BJ (cell line): Measurements from ENCODE around the gene LRIG1. TPM values are rescaled to one million over a fixed set of nuclear protein-coding genes. Genes with fewer than 3 reads are reported as not detected.

Experiments used
- CTCF ChIA-PET: fragments of 350-600 bp; formaldehyde crosslinking; extraction: SDS; loops from one replicate; lab custom pipeline; 2021; ENCODE audit warnings: antibody characterized with exemption, inconsistent platforms; lab: Yijun Ruan, JAX
- POLR2A ChIA-PET: fragments of 300-600 bp; sonication (Branson Sonifier 250); formaldehyde crosslinking; extraction: SDS; loops from one replicate; lab custom pipeline; 2021; ENCODE audit warnings: antibody characterized with exemption; lab: Charles Lee
- DNase-seq: peaks from one replicate; pipeline ENCODE4 v3.0.0-alpha.2; 2011; ENCODE audit warnings: low read depth
- H3K27me3 ChIP-seq: 2 replicates; pipeline ENCODE4 v1.6.0; 2011; ENCODE audit warnings: low read length; ENCODE audit not compliant: control insufficient read depth, insufficient read depth
- H3K36me3 ChIP-seq: 2 replicates; pipeline ENCODE4 v1.5.1; 2011; ENCODE audit warnings: low read length; ENCODE audit not compliant: control insufficient read depth, insufficient read depth
- H3K4me3 ChIP-seq: 2 replicates; pipeline ENCODE4 v1.5.1; 2011; ENCODE audit warnings: low read depth, mild to moderate bottlenecking, control low read depth, low read length
- polyA plus RNA-seq: library from polyadenylated mRNA; depleted of rRNA; stranded (reverse); fragments of >200 nt; gene quantifications from 2 replicates; pipeline ENCODE4 v1.2.3, GENCODE V29; 2011
- TF ChIP-seq, protein P1 (sequence below): IDR thresholded peaks from 2 replicates; pipeline ENCODE4 v1.5.1; 2011; ENCODE audit warnings: low read depth, mild to moderate bottlenecking, control low read depth, inconsistent platforms, low read length, moderate library complexity; ENCODE audit not compliant: insufficient read depth

The LRIG1 gene
- polyA plus RNA-seq, 1 experiment = 13.0 TPM

DNA sequence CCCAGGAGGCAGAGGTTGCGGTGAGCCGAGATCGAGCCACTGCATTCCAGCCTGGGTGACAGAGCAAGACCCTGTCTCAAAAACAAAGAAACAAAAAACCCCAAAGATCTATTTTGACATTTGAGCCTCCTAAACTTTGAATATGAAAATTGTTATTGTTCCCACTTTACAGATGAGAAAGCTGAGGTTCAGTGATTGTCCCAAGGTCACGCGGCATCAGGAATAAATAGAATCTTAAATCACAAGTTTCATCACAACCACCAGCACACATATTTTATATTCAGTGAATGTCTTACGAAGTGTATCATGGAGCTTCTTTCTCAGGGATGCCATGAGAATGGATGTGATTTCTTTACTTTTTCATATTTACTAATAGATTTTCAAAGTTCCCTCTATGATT lies 5.3 kb upstream of the LRIG1 start:
- DNase-seq = no peak
- TF ChIP-seq, protein P1, sequence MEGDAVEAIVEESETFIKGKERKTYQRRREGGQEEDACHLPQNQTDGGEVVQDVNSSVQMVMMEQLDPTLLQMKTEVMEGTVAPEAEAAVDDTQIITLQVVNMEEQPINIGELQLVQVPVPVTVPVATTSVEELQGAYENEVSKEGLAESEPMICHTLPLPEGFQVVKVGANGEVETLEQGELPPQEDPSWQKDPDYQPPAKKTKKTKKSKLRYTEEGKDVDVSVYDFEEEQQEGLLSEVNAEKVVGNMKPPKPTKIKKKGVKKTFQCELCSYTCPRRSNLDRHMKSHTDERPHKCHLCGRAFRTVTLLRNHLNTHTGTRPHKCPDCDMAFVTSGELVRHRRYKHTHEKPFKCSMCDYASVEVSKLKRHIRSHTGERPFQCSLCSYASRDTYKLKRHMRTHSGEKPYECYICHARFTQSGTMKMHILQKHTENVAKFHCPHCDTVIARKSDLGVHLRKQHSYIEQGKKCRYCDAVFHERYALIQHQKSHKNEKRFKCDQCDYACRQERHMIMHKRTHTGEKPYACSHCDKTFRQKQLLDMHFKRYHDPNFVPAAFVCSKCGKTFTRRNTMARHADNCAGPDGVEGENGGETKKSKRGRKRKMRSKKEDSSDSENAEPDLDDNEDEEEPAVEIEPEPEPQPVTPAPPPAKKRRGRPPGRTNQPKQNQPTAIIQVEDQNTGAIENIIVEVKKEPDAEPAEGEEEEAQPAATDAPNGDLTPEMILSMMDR = no peak
- Histone ChIP-seq H3K36me3 (no peaks in the 10 kb centered on the region), H3K27me3 (peaks cover 9% of the 10 kb centered on the region), H3K4me3 (no peak overlapping the region)
- POLR2A ChIA-PET = no interaction called here
- CTCF ChIA-PET = no interaction called here

GRCh38 chr3:66504850-66505641 lies 4.2 kb upstream of the LRIG1 start:
- no peak overlapping the region for H3K4me3 ChIP-seq
- no peaks in the 10 kb centered on the region for H3K36me3 ChIP-seq
- H3K27me3 ChIP-seq = peaks cover 8% of the 10 kb centered on the region
- TF ChIP-seq, protein P1 = no peak
- POLR2A ChIA-PET = no interaction called here
- CTCF ChIA-PET = interaction anchor here (0.9 kb wide), 1 partner anchor 11 kb away, joined by 3 read pairs; no protein-coding TSS in a partner anchor
- no peak for DNase-seq

GRCh38 chr3:66502981-66503380 lies 2.2 kb upstream of the LRIG1 start:
- TF ChIP-seq, protein P1 = no peak
- ChIA-PET POLR2A (no interaction called here), CTCF (interaction anchor here (0.6 to 1.9 kb wide), 2 partner anchors 9 to 53 kb away, joined by 3 to 6 read pairs; no protein-coding TSS in a partner anchor)
- H3K4me3 ChIP-seq = no peak overlapping the region
- no peaks in the 10 kb centered on the region for H3K36me3 ChIP-seq
- H3K27me3 ChIP-seq = peaks cover 7% of the 10 kb centered on the region
- no peak for DNase-seq

DNA sequence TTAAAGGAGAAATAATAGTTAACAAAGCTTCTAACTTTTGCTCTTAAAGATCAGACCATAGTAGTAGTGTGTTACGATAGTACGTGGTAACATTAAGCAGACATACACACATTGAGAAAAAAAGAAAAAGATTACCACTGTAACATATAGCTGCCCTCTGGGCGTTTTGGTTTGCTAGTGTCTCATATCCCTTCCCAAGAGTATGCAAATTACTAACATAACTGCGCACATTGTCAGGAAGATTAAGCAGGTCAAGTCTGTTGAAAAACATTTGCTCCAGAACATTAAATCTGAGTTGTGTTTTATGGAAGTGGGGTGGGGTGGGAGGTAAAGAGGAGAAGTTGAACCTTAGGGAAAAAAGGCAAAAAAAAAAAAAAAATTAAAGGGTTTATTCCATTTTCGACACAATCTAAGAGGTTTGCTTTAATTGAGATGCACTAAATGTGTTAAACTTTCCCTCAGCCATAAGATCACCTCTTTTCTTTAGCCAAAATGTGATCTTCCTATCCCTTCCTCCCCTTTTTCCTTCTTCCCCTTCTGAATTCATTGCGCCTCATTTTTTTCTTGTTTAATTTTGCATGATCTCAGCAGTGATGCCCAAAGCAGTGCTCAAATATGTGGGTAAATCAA lies 1.5 kb upstream of the LRIG1 start:
- POLR2A ChIA-PET = no interaction called here
- Histone ChIP-seq H3K27me3 (peaks cover 6% of the 10 kb centered on the region), H3K4me3 (no peak overlapping the region), H3K36me3 (no peaks in the 10 kb centered on the region)
- TF ChIP-seq, protein P1 = no peak
- CTCF ChIA-PET = interaction anchor here (0.7 to 1.9 kb wide), 3 partner anchors 9 to 145 kb away, joined by 3 to 6 read pairs (median 4); no protein-coding TSS in a partner anchor
- DNase-seq = no peak
